Loucy (cell line): ENCODE measurements around the gene EFCAB8.
"Not testable (repeated sequence)": the region's sequence is repeated elsewhere in the genome, so short reads cannot be mapped to it uniquely, and the experiment has no call there.

ENCODE experiments used
- EZH2phosphoT487 ChIP-seq: fragments of 200-600 bp; IDR thresholded peaks from 2 replicates; pipeline ENCODE4 v1.6.1; 2018; ENCODE audit warnings: antibody characterized with exemption, mild to moderate bottlenecking, moderate library complexity, borderline replicate concordance
- TF ChIP-seq, protein P1 (sequence below): fragments of 200-600 bp; sonication (generic); conservative IDR thresholded peaks from 2 replicates; pipeline ENCODE4 v1.5.1; 2014; ENCODE audit warnings: mild to moderate bottlenecking, antibody characterized with exemption, low read length

DNA sequence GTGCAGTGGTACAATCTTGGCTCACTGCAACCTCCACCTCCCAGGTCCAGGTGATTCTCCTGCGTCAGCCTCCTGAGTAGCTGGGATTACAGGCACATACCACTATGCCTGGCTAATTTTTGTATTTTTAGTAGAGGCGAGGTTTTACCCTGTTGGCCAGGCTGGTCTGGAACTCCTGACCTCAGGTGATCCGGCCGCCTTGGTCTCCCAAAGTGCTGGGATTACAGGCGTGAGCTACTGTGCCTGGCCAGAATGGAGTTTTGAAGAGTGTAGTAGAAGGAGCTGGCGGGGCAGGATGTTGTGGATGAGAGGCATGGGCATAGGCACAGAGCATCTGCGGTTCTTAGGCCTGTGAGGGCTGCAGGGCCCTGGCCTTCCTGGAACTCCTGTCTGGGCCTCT is 46.0 kb downstream of the EFCAB8 start:
- TF ChIP-seq, protein P1, sequence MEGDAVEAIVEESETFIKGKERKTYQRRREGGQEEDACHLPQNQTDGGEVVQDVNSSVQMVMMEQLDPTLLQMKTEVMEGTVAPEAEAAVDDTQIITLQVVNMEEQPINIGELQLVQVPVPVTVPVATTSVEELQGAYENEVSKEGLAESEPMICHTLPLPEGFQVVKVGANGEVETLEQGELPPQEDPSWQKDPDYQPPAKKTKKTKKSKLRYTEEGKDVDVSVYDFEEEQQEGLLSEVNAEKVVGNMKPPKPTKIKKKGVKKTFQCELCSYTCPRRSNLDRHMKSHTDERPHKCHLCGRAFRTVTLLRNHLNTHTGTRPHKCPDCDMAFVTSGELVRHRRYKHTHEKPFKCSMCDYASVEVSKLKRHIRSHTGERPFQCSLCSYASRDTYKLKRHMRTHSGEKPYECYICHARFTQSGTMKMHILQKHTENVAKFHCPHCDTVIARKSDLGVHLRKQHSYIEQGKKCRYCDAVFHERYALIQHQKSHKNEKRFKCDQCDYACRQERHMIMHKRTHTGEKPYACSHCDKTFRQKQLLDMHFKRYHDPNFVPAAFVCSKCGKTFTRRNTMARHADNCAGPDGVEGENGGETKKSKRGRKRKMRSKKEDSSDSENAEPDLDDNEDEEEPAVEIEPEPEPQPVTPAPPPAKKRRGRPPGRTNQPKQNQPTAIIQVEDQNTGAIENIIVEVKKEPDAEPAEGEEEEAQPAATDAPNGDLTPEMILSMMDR = not testable (repeated sequence)
- not testable (repeated sequence) for TF ChIP-seq EZH2phosphoT487
